B cell (primary cell): ENCODE results near the gene ZYG11A. TPM values are rescaled to one million over a fixed set of nuclear protein-coding genes. Genes with fewer than 3 reads are reported as not detected.

Experiments
- ATAC-seq: fragments of 200-7000 bp; cut with Tn5 transposase; one replicate; pipeline ENCODE4 v1.10.0; 2021; ENCODE audit warnings: low read depth, mild to moderate bottlenecking, moderate number of reproducible peaks, moderate library complexity
- CTCF ChIA-PET: fragments of 350-600 bp; sonication (Branson Sonifier 250); formaldehyde crosslinking; loops from one replicate; lab custom pipeline; 2021; ENCODE audit warnings: antibody characterized with exemption, inconsistent platforms; lab: Charles Lee
- POLR2A ChIA-PET: fragments of 350-600 bp; sonication (Branson Sonifier 250); formaldehyde crosslinking; loops from one replicate; lab custom pipeline; 2021; ENCODE audit warnings: antibody characterized with exemption; lab: Charles Lee
- DNase-seq: peaks from one replicate; pipeline ENCODE4 v3.0.0; 2013
- H2AFZ ChIP-seq: 2 replicates; pipeline ENCODE4 v1.6.1; 2012; ENCODE audit warnings: mild to moderate bottlenecking, low read depth, low read length; ENCODE audit not compliant: insufficient read depth, poor library complexity, severe bottlenecking
- H3K27ac ChIP-seq, 2 donors: 1 replicate in 1 of 2; 2 replicates in 1 of 2; pipeline ENCODE4 v1.5.1; 2012 to 2013; ENCODE audit warnings: low read length in 2 of 2, mild to moderate bottlenecking in 2 of 2, moderate library complexity in 1 of 2
- H3K27me3 ChIP-seq, 4 experiments: fragments of 200-600 bp in 1 of 4; sonication (generic) in 1 of 4; replicated peaks in 1 of 4; 1 replicate in 2 of 4; 2 replicates in 2 of 4; pipeline versions ENCODE4 v1.6.1 to v1.7.0; 2013 to 2016; ENCODE audit warnings: low read length in 3 of 4, mild to moderate bottlenecking in 2 of 4, mixed read lengths in 1 of 4, moderate library complexity in 1 of 4; ENCODE audit not compliant: insufficient read depth in 4 of 4, control insufficient read depth in 3 of 4; ENCODE audit errors: control extremely low read depth in 1 of 4
- H3K36me3 ChIP-seq, 2 experiments: replicated peaks in 1 of 2; 1 replicate in 1 of 2; 2 replicates in 1 of 2; pipeline versions ENCODE4 v1.6.1 to v1.7.1; 2013; ENCODE audit warnings: low read length in 1 of 2; ENCODE audit not compliant: insufficient read depth in 2 of 2, control insufficient read depth in 1 of 2; ENCODE audit errors: control extremely low read depth in 1 of 2, extremely low read depth in 1 of 2
- H3K4me1 ChIP-seq, 2 donors: fragments of 200-600 bp in 1 of 2; sonication (generic) in 1 of 2; 1 replicate in 1 of 2; 2 replicates in 1 of 2; pipeline versions ENCODE4 v1.5.1 to v1.6.1; 2013 to 2017; ENCODE audit warnings: low read length in 2 of 2; ENCODE audit not compliant: control insufficient read depth in 2 of 2, insufficient read depth in 2 of 2
- H3K4me2 ChIP-seq: replicated peaks from 2 replicates; pipeline ENCODE3; 2012; ENCODE audit warnings: mild to moderate bottlenecking, low read depth, low read length; ENCODE audit not compliant: poor library complexity, severe bottlenecking
- H3K4me3 ChIP-seq, 5 experiments: fragments of 200-600 bp in 1 of 5; sonication (generic) in 1 of 5; 1 replicate in 3 of 5; 2 replicates in 2 of 5; pipeline versions ENCODE4 v1.5.1 to v1.7.0; 2011 to 2016; ENCODE audit warnings: low read length in 4 of 5, mild to moderate bottlenecking in 4 of 5, low read depth in 2 of 5, control low read depth in 1 of 5, moderate library complexity in 1 of 5; ENCODE audit not compliant: insufficient read depth in 1 of 5; ENCODE audit errors: control extremely low read depth in 1 of 5, extremely low read depth in 1 of 5
- H3K79me2 ChIP-seq: fragments of 200-600 bp; sonication (generic); one replicate; pipeline ENCODE4 v1.6.0; 2016; ENCODE audit warnings: low read length; ENCODE audit not compliant: control insufficient read depth, insufficient read depth
- H3K9ac ChIP-seq: fragments of 200-600 bp; sonication (generic); 2 replicates; pipeline ENCODE4 v1.6.1; 2017; ENCODE audit warnings: mild to moderate bottlenecking, low read length, moderate library complexity
- H3K9me3 ChIP-seq, 3 donors: one replicate each; pipeline versions ENCODE4 v1.6.1 to v1.7.1; 2013; ENCODE audit warnings: low read length in 2 of 3; ENCODE audit not compliant: control insufficient read depth in 2 of 3, insufficient read depth in 1 of 3; ENCODE audit errors: control extremely low read depth in 1 of 3
- H4K20me1 ChIP-seq: 2 replicates; pipeline ENCODE4 v1.6.0; 2012; ENCODE audit warnings: mild to moderate bottlenecking, low read length; ENCODE audit not compliant: insufficient read depth, control insufficient read depth, poor library complexity, severe bottlenecking
- H3K27ac Mint-ChIP-seq: one replicate; pipeline ENCODE4 v1.8.0; 2021; ENCODE audit warnings: mixed read lengths
- H3K27me3 Mint-ChIP-seq: one replicate; pipeline ENCODE4 v1.8.0; 2021; ENCODE audit warnings: mixed read lengths
- H3K4me1 Mint-ChIP-seq: one replicate; pipeline ENCODE4 v1.8.0; 2021; ENCODE audit warnings: mixed read lengths
- H3K4me3 Mint-ChIP-seq: one replicate; pipeline ENCODE4 v1.8.0; 2021; ENCODE audit warnings: mixed read lengths
- H3K9me3 Mint-ChIP-seq: one replicate; pipeline ENCODE4 v1.8.0; 2022; ENCODE audit warnings: mixed read lengths; ENCODE audit not compliant: insufficient read depth
- EZH2 ChIP-seq: IDR thresholded peaks from 2 replicates; pipeline ENCODE4 v1.6.1; 2012; ENCODE audit warnings: borderline replicate concordance, low read depth, mild to moderate bottlenecking, moderate library complexity, low read length; ENCODE audit not compliant: insufficient read depth, poor library complexity, severe bottlenecking
- WGBS: methylation state at CpG from one replicate; pipeline ENCODE4 v1.1.5; 2013; ENCODE audit warnings: missing lambda C conversion rate; ENCODE audit not compliant: insufficient coverage; 5-methylcytosine and 5-hydroxymethylcytosine counted together
- intact Hi-C: fragments of 100-400 bp; cut with micrococcal nuclease; formaldehyde crosslinking; loops from one replicate; pipeline ENCODE4 v1.10.0; 2022
- polyA plus RNA-seq: library from polyadenylated mRNA; depleted of rRNA; stranded (reverse); fragments of >200 nt; gene quantifications from 2 replicates; pipeline ENCODE4 v1.2.3, GENCODE V29; 2012
- total RNA-seq, 2 donors: library from RNA; stranded (reverse); fragments of 120-200 nt in 1 of 2; gene quantifications; 1 replicate in 1 of 2; 2 replicates in 1 of 2; pipeline versions ENCODE4 v1.2.3 to v1.2.4, GENCODE V29; 2013 to 2022
- TF ChIP-seq, protein P1 (sequence below): fragments of 200-600 bp; IDR thresholded peaks from one replicate; pipeline ENCODE4 v1.8.0; 2022; ENCODE audit warnings: antibody characterized with exemption, mild to moderate bottlenecking

Gene ZYG11A
- total and polyA plus RNA-seq, 2 donors (not counting 1 experiment from before 2014, with no cell fraction given), result 0.24 to 1.5 TPM

DNA sequence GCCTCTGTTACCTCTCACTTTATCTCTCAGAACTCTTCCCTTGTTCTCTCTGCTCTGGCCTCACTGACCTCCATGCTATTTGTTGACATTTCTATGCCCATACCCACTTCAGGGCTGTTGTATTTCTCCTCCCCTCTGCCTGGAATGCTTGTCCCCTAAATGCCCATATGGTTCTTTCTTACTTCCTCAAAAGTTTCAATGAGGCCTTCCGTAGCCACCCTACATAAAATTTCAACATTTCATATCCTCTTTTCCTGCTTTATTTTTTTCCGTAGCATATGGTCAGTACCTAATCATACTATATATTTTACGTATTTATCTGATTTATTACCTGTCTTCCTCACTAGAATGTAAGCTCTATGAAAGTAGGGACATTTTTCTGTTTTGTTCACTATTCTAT, 47.1 kb upstream of the ZYG11A start:
- Histone ChIP-seq H3K9me3 (no peaks in the 10 kb centered on the region), H3K36me3 (peaks cover 1 to 28% of the 10 kb centered on the region in 2 experiments), H3K4me3 (no peak overlapping the region), H2AFZ (no peak overlapping the region), H3K4me2 (no peak overlapping the region), H3K27ac (no peak overlapping the region), H3K4me1 (no peaks in the 10 kb centered on the region), H3K27me3 (no peaks in the 10 kb centered on the region), H3K79me2 (no peaks in the 10 kb centered on the region), H3K9ac (no peak overlapping the region), H4K20me1 (no peaks in the 10 kb centered on the region)
- POLR2A ChIA-PET, result no interaction called here
- no peaks in the 10 kb centered on the region for H3K4me1 Mint-ChIP-seq
- TF ChIP-seq, protein P1, sequence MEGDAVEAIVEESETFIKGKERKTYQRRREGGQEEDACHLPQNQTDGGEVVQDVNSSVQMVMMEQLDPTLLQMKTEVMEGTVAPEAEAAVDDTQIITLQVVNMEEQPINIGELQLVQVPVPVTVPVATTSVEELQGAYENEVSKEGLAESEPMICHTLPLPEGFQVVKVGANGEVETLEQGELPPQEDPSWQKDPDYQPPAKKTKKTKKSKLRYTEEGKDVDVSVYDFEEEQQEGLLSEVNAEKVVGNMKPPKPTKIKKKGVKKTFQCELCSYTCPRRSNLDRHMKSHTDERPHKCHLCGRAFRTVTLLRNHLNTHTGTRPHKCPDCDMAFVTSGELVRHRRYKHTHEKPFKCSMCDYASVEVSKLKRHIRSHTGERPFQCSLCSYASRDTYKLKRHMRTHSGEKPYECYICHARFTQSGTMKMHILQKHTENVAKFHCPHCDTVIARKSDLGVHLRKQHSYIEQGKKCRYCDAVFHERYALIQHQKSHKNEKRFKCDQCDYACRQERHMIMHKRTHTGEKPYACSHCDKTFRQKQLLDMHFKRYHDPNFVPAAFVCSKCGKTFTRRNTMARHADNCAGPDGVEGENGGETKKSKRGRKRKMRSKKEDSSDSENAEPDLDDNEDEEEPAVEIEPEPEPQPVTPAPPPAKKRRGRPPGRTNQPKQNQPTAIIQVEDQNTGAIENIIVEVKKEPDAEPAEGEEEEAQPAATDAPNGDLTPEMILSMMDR, result no peak
- TF ChIP-seq EZH2, result no peak
- no peaks in the 10 kb centered on the region for H3K27me3 Mint-ChIP-seq
- intact Hi-C loops, result no loop called here
- no peak for DNase-seq
- CTCF ChIA-PET, result no interaction called here
- no peak overlapping the region for H3K4me3 Mint-ChIP-seq
- no peaks in the 10 kb centered on the region for H3K9me3 Mint-ChIP-seq
- WGBS, result no CpG with 5 or more reads among the region's 3 CpGs
- no peak overlapping the region for H3K27ac Mint-ChIP-seq
- no peak for ATAC-seq

DNA sequence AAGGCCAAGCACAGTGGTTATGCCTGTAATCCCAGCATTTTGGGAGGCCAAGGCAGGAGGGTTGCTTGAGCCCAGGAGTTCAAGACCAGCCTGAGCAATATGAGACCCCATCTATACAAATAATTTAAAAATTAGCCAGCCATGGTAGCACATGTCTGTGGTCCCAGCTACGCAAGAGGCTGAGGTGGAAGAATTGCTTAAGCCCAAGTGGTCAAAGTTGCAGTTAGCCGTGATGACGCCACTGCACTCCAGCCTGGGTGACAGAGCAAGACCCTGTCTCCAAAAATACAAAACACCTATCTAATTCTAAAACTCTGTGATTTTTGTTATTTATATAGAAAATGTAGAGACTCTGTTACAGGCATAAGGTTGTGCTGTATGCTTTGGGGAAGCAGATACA, 44.2 kb upstream of the ZYG11A start:
- Histone ChIP-seq H3K27me3 (no peaks in the 10 kb centered on the region), H3K4me2 (no peak overlapping the region), H2AFZ (no peak overlapping the region), H3K4me3 (no peak overlapping the region), H3K27ac (no peak overlapping the region), H4K20me1 (no peaks in the 10 kb centered on the region), H3K36me3 (peaks cover 1 to 21% of the 10 kb centered on the region in 2 experiments), H3K9ac (no peak overlapping the region), H3K79me2 (no peaks in the 10 kb centered on the region), H3K4me1 (no peaks in the 10 kb centered on the region), H3K9me3 (no peaks in the 10 kb centered on the region)
- no CpG with 5 or more reads among the region's 3 CpGs for WGBS
- Mint-ChIP-seq H3K4me1 (no peaks in the 10 kb centered on the region), H3K27ac (no peak overlapping the region), H3K9me3 (no peaks in the 10 kb centered on the region), H3K27me3 (no peaks in the 10 kb centered on the region), H3K4me3 (no peak overlapping the region)
- ChIA-PET POLR2A (interaction anchor here (0.6 kb wide), 1 partner anchor 43 kb away, joined by 4 read pairs; no protein-coding TSS in a partner anchor), CTCF (no interaction called here)
- intact Hi-C loops, result no loop called here
- no peak for ATAC-seq
- DNase-seq, result no peak
- TF ChIP-seq EZH2, result no peak
- TF ChIP-seq, protein P1, result no peak
